H1 (cell line): ENCODE results near the gene LMNA. TPM values are rescaled to one million over a fixed set of nuclear protein-coding genes. Genes with fewer than 3 reads are reported as not detected.

Source experiments
- CTCF ChIA-PET: fragments of 300-600 bp; sonication (Branson Sonifier 250); formaldehyde crosslinking; loops from one replicate; lab custom pipeline; 2021; ENCODE audit not compliant: partially characterized antibody; lab: Charles Lee
- POLR2A ChIA-PET: fragments of 300-600 bp; sonication (Branson Sonifier 250); formaldehyde crosslinking; loops from one replicate; lab custom pipeline; 2021; ENCODE audit warnings: inconsistent platforms; ENCODE audit not compliant: partially characterized antibody; lab: Charles Lee
- DNase-seq, 2 experiments: peaks; one replicate each; pipeline versions ENCODE4 v3.0.0 to v3.0.0-alpha.2; 2010 to 2022; ENCODE audit warnings: low spot score in 2 of 2, low read depth in 1 of 2, mixed read lengths in 1 of 2
- FAIRE-seq: peaks from 2 replicates; lab custom pipeline; 2011; peaks lifted over from hg19 to GRCh38; lab: Jason Lieb, UNC
- H2AFZ ChIP-seq: 2 replicates; pipeline ENCODE4 v1.8.1; 2012; ENCODE audit warnings: low read length, inconsistent platforms
- H2AK5ac ChIP-seq: 2 replicates; pipeline ENCODE4 v1.6.1; 2013; ENCODE audit warnings: low read depth, low read length
- H2BK120ac ChIP-seq: replicated peaks from 2 replicates; pipeline ENCODE3; 2013; ENCODE audit warnings: low read depth, low read length, inconsistent platforms
- H2BK12ac ChIP-seq: 2 replicates; pipeline ENCODE4 v1.6.1; 2013; ENCODE audit warnings: low read depth, low read length
- H2BK15ac ChIP-seq: 2 replicates; pipeline ENCODE4 v1.6.1; 2013; ENCODE audit warnings: low read length
- H2BK20ac ChIP-seq: 2 replicates; pipeline ENCODE4 v1.6.1; 2013; ENCODE audit warnings: low read length
- H2BK5ac ChIP-seq: 2 replicates; pipeline ENCODE4 v1.6.1; 2013; ENCODE audit warnings: low read depth, low read length
- H3K14ac ChIP-seq: 2 replicates; pipeline ENCODE4 v1.6.1; 2013; ENCODE audit warnings: inconsistent platforms; ENCODE audit not compliant: insufficient read length
- H3K18ac ChIP-seq: 2 replicates; pipeline ENCODE4 v1.6.1; 2013; ENCODE audit warnings: low read length; ENCODE audit errors: extremely low read depth
- H3K23ac ChIP-seq: 2 replicates; pipeline ENCODE4 v1.6.1; 2013; ENCODE audit warnings: inconsistent platforms; ENCODE audit not compliant: insufficient read length
- H3K23me2 ChIP-seq: 2 replicates; pipeline ENCODE4 v1.6.1; 2013; ENCODE audit warnings: low read depth, low read length
- H3K27ac ChIP-seq: 2 replicates; pipeline ENCODE4 v1.6.1; 2011; ENCODE audit warnings: low read depth, low read length, inconsistent platforms
- H3K27me3 ChIP-seq, 4 experiments: replicated peaks in 1 of 4; 1 replicate in 1 of 4; 2 replicates in 3 of 4; pipeline versions ENCODE4 v1.6.1 to v1.8.1; 2011 to 2013; ENCODE audit warnings: low read length in 3 of 4, mild to moderate bottlenecking in 3 of 4, inconsistent platforms in 2 of 4, mixed read lengths in 2 of 4, moderate library complexity in 1 of 4; ENCODE audit not compliant: control insufficient read depth in 3 of 4, insufficient read depth in 3 of 4; ENCODE audit errors: extremely low read depth in 1 of 4
- H3K36me3 ChIP-seq, 4 experiments: 2 replicates each; pipeline versions ENCODE4 v1.6.1 to v1.8.1; 2011 to 2013; ENCODE audit warnings: mild to moderate bottlenecking in 4 of 4, low read length in 3 of 4, moderate library complexity in 2 of 4, control low read depth in 1 of 4, inconsistent platforms in 1 of 4; ENCODE audit not compliant: insufficient read depth in 4 of 4, control insufficient read depth in 2 of 4
- H3K4ac ChIP-seq: replicated peaks from 2 replicates; pipeline ENCODE3; 2013; ENCODE audit warnings: low read length, low read depth, mixed read lengths, inconsistent platforms; ENCODE audit not compliant: insufficient read length
- H3K4me1 ChIP-seq, 4 experiments: replicated peaks in 1 of 4; 1 replicate in 1 of 4; 2 replicates in 3 of 4; pipeline versions ENCODE4 v1.6.1 to v1.8.1; 2011 to 2013; ENCODE audit warnings: low read length in 3 of 4, inconsistent platforms in 2 of 4, mixed read lengths in 1 of 4; ENCODE audit not compliant: insufficient read depth in 4 of 4, control insufficient read depth in 3 of 4
- H3K4me2 ChIP-seq, 2 experiments: 2 replicates each; pipeline versions ENCODE4 v1.6.1 to v1.8.1; 2011 to 2013; ENCODE audit warnings: low read depth in 2 of 2, low read length in 2 of 2, control low read depth in 1 of 2, inconsistent platforms in 1 of 2, mild to moderate bottlenecking in 1 of 2; ENCODE audit not compliant: insufficient read depth in 1 of 2
- H3K4me3 ChIP-seq, 4 experiments: fragments of 200-600, 300-600 bp in 1 of 4; sonication (generic), shearing (Covaris generic), sonication (Bioruptor Twin) in 1 of 4; 2 replicates each; pipeline versions ENCODE4 v1.5.1 to v1.8.1; 2011 to 2016; ENCODE audit warnings: low read length in 4 of 4, low read depth in 3 of 4, control low read depth in 2 of 4, inconsistent platforms in 2 of 4, mild to moderate bottlenecking in 2 of 4, mixed read lengths in 1 of 4, moderate library complexity in 1 of 4; ENCODE audit not compliant: insufficient read depth in 2 of 4; ENCODE audit errors: extremely low read depth in 1 of 4
- H3K56ac ChIP-seq: replicated peaks from 2 replicates; pipeline ENCODE3; 2013; ENCODE audit warnings: low read depth, mild to moderate bottlenecking, mixed read lengths, low read length, inconsistent platforms; ENCODE audit not compliant: insufficient read length
- H3K79me1 ChIP-seq: 2 replicates; pipeline ENCODE4 v1.6.1; 2013; ENCODE audit warnings: low read depth, low read length, control low read depth
- H3K79me2 ChIP-seq, 2 experiments: 2 replicates each; pipeline versions ENCODE4 v1.6.1 to v1.8.1; 2012 to 2013; ENCODE audit warnings: low read length in 2 of 2, mild to moderate bottlenecking in 2 of 2, inconsistent platforms in 1 of 2; ENCODE audit not compliant: insufficient read depth in 2 of 2, control insufficient read depth in 1 of 2
- H3K9ac ChIP-seq, 4 experiments: replicated peaks in 1 of 4; 1 replicate in 1 of 4; 2 replicates in 3 of 4; pipeline versions ENCODE4 v1.6.1 to v1.8.1; 2011 to 2013; ENCODE audit warnings: low read depth in 3 of 4, low read length in 3 of 4, control low read depth in 2 of 4, mild to moderate bottlenecking in 2 of 4, moderate library complexity in 2 of 4, inconsistent platforms in 1 of 4; ENCODE audit errors: extremely low read depth in 1 of 4
- H3K9me3 ChIP-seq, 2 experiments: 2 replicates each; pipeline versions ENCODE4 v1.6.1 to v1.8.1; 2012 to 2013; ENCODE audit warnings: mild to moderate bottlenecking in 2 of 2, moderate library complexity in 2 of 2, control low read depth in 1 of 2, inconsistent platforms in 1 of 2, low read depth in 1 of 2, low read length in 1 of 2, mixed read lengths in 1 of 2; ENCODE audit not compliant: insufficient read depth in 2 of 2
- H4K20me1 ChIP-seq, 2 experiments: replicated peaks in 1 of 2; 2 replicates each; pipeline versions ENCODE3 to v1.8.1; 2011 to 2013; ENCODE audit warnings: inconsistent platforms in 2 of 2, low read length in 2 of 2, mild to moderate bottlenecking in 1 of 2; ENCODE audit not compliant: insufficient read depth in 2 of 2, control insufficient read depth in 1 of 2
- H4K5ac ChIP-seq: 2 replicates; pipeline ENCODE4 v1.6.1; 2013; ENCODE audit warnings: low read length, low read depth, mixed read lengths, inconsistent platforms; ENCODE audit not compliant: insufficient read length
- H4K8ac ChIP-seq: 2 replicates; pipeline ENCODE4 v1.8.0; 2013; ENCODE audit warnings: mild to moderate bottlenecking, moderate library complexity, low read length, inconsistent platforms; ENCODE audit not compliant: insufficient read depth; ENCODE audit errors: extremely low read depth
- H4K91ac ChIP-seq: replicated peaks from 2 replicates; pipeline ENCODE3; 2013; ENCODE audit warnings: low read length, mixed read lengths, inconsistent platforms; ENCODE audit not compliant: insufficient read length
- CBX8 ChIP-seq: fragments of 300-800, 300-1000 bp; sonication (generic); IDR thresholded peaks from 2 replicates; pipeline ENCODE4 v1.7.1; 2016; ENCODE audit warnings: low read depth, low read length, borderline replicate concordance
- CREB1 ChIP-seq: IDR thresholded peaks from 2 replicates; pipeline ENCODE4 v1.6.1; 2012; ENCODE audit warnings: inconsistent platforms
- MAFK ChIP-seq: IDR thresholded peaks from 2 replicates; pipeline ENCODE4 v1.6.1; 2012; ENCODE audit warnings: low read depth, mild to moderate bottlenecking, improper control_type of control experiment, low read length
- POLR2A ChIP-seq, 2 experiments: IDR thresholded peaks; 1 replicate in 1 of 2; 2 replicates in 1 of 2; pipeline ENCODE4 v1.6.1; 2011; ENCODE audit warnings: low read depth in 2 of 2, low read length in 2 of 2, mild to moderate bottlenecking in 2 of 2; ENCODE audit errors: control extremely low read depth in 1 of 2
- SP1 ChIP-seq: IDR thresholded peaks from 2 replicates; pipeline ENCODE4 v1.6.1; 2011; ENCODE audit warnings: low read depth, low read length
- TAF7 ChIP-seq: optimal IDR thresholded peaks from 2 replicates; pipeline ENCODE3; 2011; ENCODE audit warnings: low read depth, mild to moderate bottlenecking, inconsistent platforms, low read length, moderate library complexity, borderline replicate concordance
- TBP ChIP-seq: IDR thresholded peaks from 2 replicates; pipeline ENCODE4 v1.6.1; 2011; ENCODE audit warnings: low read depth, low read length, improper control_type of control experiment
- TEAD4 ChIP-seq: IDR thresholded peaks from 2 replicates; pipeline ENCODE4 v1.6.1; 2012; ENCODE audit warnings: low read depth, low read length, inconsistent platforms, mixed read lengths
- WGBS, 2 experiments: shearing (Covaris generic) in 1 of 2; methylation state at CpG; one replicate each; pipeline versions ENCODE4 v1.1.6 to v1.1.7; 2013 to 2015; ENCODE audit warnings: low lambda C conversion rate in 2 of 2, mixed read lengths in 2 of 2, inconsistent platforms in 1 of 2, low coverage in 1 of 2, missing lambda C conversion rate in 1 of 2; ENCODE audit not compliant: insufficient replicate concordance in 2 of 2, insufficient coverage in 1 of 2, insufficient read length in 1 of 2; ENCODE audit errors: extremely low coverage in 1 of 2, missing lambda C conversion rate in 1 of 2; 5-methylcytosine and 5-hydroxymethylcytosine counted together
- polyA plus RNA-seq, 7 experiments: library from polyadenylated mRNA; depleted of rRNA in 3 of 7; stranded (reverse) in 5 of 7; unstranded in 2 of 7; fragments of >200 nt in 5 of 7; fragments of 200-250 nt in 2 of 7; gene quantifications; 1 replicate in 5 of 7; 2 replicates in 1 of 7; 4 replicates in 1 of 7; pipeline versions ENCODE4 v1.2.1 to v1.2.3, GENCODE V29; 2011 to 2013; ENCODE audit warnings: missing spikeins in 2 of 7, mixed read lengths in 2 of 7
- total RNA-seq: library from RNA; stranded (reverse); fragmentation: NEBNext Ultra II Directional; extraction: Animal tissue kit (Norgen Biotek cat#: 25700); gene quantifications from 2 replicates; pipeline ENCODE4 v1.2.1, GENCODE V29; 2021
- TF ChIP-seq, protein P1 (sequence below): IDR thresholded peaks from 2 replicates; pipeline ENCODE4 v1.6.1; 2012; ENCODE audit warnings: inconsistent platforms
- TF ChIP-seq, protein P2 (sequence below): IDR thresholded peaks from 2 replicates; pipeline ENCODE4 v1.6.1; 2012; ENCODE audit warnings: low read length, inconsistent platforms

LMNA gene
- total and polyA plus RNA-seq, 2 of the 8 experiments (the other 6 are each of a cell fraction or from before 2014, with no cell fraction given), result 25.8 to 46.8 TPM

GRCh38 chr1:156160743-156161171, 46.2 kb downstream of the LMNA start:
- CTCF ChIA-PET, result interaction anchor here (0.6 to 7.5 kb wide), 12 partner anchors 13 to 1117 kb away, joined by 3 to 65 read pairs (median 5); partner anchors contain the start of gene PMF1
- no peak overlapping the region for H3K27ac ChIP-seq

More at GRCh38 chr1:156160743-156161171, 46.2 kb downstream of the LMNA start:
- no peak overlapping the region for H4K91ac ChIP-seq
- H3K23ac ChIP-seq, result no peak overlapping the region
- peak in 1 of 2 experiments; percentile 81 for DNase-seq
- whole genome bisulfite sequencing, 2 experiments, result 8% methylated on average over 15 of the region's 22 CpGs; no CpG with 5 or more reads in 1 of the 2 experiments
- peak overlapping the region; percentile 81 for H4K5ac ChIP-seq
- peak overlapping the region; percentile 99; the same call in 1 of the 2 replicates for H2AFZ ChIP-seq
- no peaks in the 10 kb centered on the region for H3K27me3 ChIP-seq
- H3K4ac ChIP-seq, result peak overlapping the region; percentile 4
- POLR2A ChIA-PET, result interaction anchor here (0.8 to 5.1 kb wide), 10 partner anchors 9 to 122 kb away, joined by 3 to 27 read pairs (median 4); partner anchors contain the start of genes PMF1, SLC25A44 and SMG5
- H2BK120ac ChIP-seq, result no peak overlapping the region
- peaks cover 0 to 4% (median 0%) of the 10 kb centered on the region in 4 experiments; a peak in 2 of 8 replicates for H3K36me3 ChIP-seq
- H3K9me3 ChIP-seq, result no peaks in the 10 kb centered on the region
- H3K4me3 ChIP-seq, result peak overlapping the region; percentile 32 to 68 (median 34); a peak in 7 of 8 replicates
- H3K79me1 ChIP-seq, result no peaks in the 10 kb centered on the region
- no peaks in the 10 kb centered on the region for H4K20me1 ChIP-seq
- peaks cover 4% of the 10 kb centered on the region; the same call in 1 of the 2 replicates for H3K23me2 ChIP-seq
- H2BK5ac ChIP-seq, result peak overlapping the region; percentile 52; the same call in 1 of the 2 replicates
- H3K18ac ChIP-seq, result peak overlapping the region; percentile 86; the same call in 1 of the 2 replicates
- H2BK12ac ChIP-seq, result peak overlapping the region; percentile 87; the same call in 1 of the 2 replicates
- H2BK20ac ChIP-seq, result no peak overlapping the region
- FAIRE-seq, result no peak
- TF ChIP-seq SP1 (no peak), CREB1 (peak; percentile 44; the same call in 1 of the 2 replicates), CBX8 (no peak), TEAD4 (no peak), MAFK (no peak), POLR2A (IDR thresholded peaks at IDR 0.05; ENCODE audit: control extremely low read depth in 1 of 2, low read depth in 2 of 2, low read length in 2 of 2) (peak in 1 of 2 experiments; percentile 25; a peak in 1 of 3 replicates), TAF7 (no peak), TBP (no peak)
- TF ChIP-seq, protein P1, sequence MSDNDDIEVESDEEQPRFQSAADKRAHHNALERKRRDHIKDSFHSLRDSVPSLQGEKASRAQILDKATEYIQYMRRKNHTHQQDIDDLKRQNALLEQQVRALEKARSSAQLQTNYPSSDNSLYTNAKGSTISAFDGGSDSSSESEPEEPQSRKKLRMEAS, result peak; percentile 41; the same call in 1 of the 2 replicates
- TF ChIP-seq, protein P2, sequence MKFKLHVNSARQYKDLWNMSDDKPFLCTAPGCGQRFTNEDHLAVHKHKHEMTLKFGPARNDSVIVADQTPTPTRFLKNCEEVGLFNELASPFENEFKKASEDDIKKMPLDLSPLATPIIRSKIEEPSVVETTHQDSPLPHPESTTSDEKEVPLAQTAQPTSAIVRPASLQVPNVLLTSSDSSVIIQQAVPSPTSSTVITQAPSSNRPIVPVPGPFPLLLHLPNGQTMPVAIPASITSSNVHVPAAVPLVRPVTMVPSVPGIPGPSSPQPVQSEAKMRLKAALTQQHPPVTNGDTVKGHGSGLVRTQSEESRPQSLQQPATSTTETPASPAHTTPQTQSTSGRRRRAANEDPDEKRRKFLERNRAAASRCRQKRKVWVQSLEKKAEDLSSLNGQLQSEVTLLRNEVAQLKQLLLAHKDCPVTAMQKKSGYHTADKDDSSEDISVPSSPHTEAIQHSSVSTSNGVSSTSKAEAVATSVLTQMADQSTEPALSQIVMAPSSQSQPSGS, result no peak
- H3K4me1 ChIP-seq, result peaks cover 3 to 14% (median 10%) of the 10 kb centered on the region in 4 experiments; a peak in 6 of 7 replicates
- H3K79me2 ChIP-seq, result no peaks in the 10 kb centered on the region
- peak overlapping the region in 2 of 4 experiments; percentile 44 to 49; a peak in 2 of 7 replicates for H3K9ac ChIP-seq
- H4K8ac ChIP-seq, result peak overlapping the region; percentile 73; the same call in 1 of the 2 replicates
- H3K4me2 ChIP-seq, result peak overlapping the region; percentile 86 to 95
- H2BK15ac ChIP-seq, result peak overlapping the region; percentile 98; the same call in 1 of the 2 replicates
- H3K14ac ChIP-seq, result no peak overlapping the region
- no peak overlapping the region for H3K56ac ChIP-seq
- peak overlapping the region; percentile 19; the same call in 1 of the 2 replicates for H2AK5ac ChIP-seq
